ENCODE data around the gene ALDH1A3.

GRCh38 chr15:100856867-100857266, 22.8 kb upstream of the ALDH1A3 start:
- TF ChIP-seq YY1 (IDR thresholded peaks at IDR 0.05; ENCODE audit: insufficient read depth, insufficient read length) (no peak), ZNF274 (IDR thresholded peaks at IDR 0.05; ENCODE audit: low read depth, low read length) (no peak), SUZ12 (IDR thresholded peaks at IDR 0.05; ENCODE audit: extremely low read depth, insufficient read depth, insufficient read length) (no peak)

Data from NT2/D1 (cell line).